Measurements from ENCODE around the gene TBC1D16.

TBC1D16 gene

DNA sequence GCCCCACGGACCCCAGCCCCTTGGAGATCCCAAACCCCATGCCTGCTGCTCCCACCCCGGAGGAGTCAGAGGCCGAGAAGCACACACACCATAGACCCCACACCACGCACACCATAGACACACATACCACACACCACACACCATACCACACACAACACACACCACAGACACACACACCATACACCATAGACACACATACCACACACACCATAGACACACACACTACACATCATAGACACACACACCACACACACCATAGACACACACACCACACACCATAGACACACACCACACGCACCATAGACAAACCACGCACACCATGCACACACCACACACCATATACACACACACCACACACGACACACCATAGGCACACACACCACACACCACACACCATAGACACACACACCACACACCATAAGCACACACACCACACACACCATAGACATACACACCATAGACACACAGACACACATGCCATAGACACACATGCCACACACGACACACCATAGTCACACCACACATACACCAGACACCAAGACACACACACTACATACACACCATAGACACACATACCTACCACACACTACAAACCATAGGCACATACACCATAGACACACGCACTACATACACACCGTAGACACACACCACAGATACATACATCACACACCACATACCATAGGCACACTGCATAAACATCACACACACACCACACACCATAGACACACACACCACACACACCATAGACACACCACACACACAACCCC lies 11.3 kb downstream of the TBC1D16 start:
- no peak for DNase-seq

DNA sequence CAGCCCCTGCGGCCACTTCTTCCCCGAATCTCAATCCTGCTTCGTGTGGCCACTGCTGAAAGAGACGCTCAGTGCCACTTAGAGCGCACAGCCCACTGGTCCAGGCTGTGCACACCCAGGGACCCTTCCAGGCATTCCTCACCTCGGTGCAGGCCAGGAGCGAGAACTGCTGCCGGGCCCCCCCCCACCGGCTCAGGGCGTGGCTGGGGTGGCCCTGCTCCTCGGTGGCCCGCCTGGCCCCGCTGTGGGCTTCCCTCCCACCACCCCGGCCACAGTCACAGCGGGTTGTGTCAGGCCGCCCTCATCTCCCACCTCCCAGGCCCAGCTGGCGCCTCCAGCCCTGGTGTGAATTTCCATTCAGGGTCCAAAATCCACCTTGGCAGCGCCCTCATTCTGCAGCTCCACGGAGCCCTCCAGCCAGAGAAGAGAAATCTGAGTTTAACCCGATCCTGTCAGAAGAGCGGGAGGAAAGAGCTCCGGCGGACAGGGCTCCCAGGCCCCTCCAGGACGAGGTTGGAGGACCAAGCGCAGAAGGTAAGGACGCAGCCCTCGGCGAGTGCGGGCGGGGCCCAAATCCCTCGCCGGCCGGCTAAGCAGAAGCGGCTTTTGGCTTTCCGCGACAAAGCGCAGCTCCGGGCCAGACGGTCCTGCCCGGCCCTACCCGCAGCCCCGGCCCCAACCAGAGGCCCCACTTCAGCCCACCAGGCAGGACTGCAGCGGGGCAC lies 12.0 kb downstream of the TBC1D16 start:
- peak; percentile 72 for DNase-seq

DNA sequence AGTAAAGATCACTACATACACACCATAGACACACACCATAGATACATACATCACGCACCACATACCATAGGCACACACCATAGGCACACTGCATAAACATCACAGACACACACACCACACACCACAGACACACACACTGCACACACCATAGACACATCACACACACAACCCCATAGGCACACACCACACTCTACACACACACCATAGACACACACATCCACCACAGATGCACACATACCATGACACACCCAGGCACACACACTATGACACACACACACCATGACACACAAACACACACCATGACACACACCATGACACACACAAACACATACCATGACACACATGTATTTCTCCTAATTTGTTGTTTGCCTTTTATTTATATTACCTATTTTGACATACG lies 14.1 kb downstream of the TBC1D16 start:
- no peak for DNase-seq

DNA sequence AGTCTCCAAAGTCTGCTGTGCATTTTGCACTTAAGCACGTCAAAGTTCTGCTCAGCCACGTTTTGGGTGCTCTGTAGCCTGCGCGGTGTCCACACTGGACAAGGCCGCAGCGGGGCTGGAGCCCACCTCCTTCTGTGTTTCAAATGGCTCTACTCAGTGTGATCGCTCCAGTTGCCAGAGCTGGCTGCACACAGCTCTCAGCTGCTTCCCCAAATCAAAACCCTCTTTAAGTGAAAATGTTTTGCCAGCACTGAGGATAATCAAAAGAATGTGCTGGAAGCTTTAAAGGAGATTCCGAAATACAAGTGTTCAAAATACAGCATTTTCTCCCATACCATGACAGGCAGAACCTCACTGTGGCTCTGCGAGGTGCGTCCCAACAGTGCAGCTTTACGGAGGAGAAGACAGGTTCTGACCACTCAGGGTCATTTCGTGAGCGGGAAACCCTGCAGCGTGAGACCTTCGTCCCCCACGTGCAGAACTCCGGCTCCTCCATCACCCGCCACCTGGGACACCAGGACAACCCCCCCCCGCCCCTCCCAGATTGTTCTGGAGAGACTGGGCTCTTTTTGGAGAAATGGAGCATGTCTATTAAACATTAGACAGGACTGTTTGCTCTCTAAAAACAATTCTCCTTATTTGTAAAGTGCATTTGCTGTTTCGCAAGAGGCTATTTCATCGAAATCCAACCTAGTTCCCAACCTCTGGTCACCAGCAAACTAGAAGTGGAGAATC lies 16.6 kb downstream of the TBC1D16 start:
- no peak for DNase-seq

DNA sequence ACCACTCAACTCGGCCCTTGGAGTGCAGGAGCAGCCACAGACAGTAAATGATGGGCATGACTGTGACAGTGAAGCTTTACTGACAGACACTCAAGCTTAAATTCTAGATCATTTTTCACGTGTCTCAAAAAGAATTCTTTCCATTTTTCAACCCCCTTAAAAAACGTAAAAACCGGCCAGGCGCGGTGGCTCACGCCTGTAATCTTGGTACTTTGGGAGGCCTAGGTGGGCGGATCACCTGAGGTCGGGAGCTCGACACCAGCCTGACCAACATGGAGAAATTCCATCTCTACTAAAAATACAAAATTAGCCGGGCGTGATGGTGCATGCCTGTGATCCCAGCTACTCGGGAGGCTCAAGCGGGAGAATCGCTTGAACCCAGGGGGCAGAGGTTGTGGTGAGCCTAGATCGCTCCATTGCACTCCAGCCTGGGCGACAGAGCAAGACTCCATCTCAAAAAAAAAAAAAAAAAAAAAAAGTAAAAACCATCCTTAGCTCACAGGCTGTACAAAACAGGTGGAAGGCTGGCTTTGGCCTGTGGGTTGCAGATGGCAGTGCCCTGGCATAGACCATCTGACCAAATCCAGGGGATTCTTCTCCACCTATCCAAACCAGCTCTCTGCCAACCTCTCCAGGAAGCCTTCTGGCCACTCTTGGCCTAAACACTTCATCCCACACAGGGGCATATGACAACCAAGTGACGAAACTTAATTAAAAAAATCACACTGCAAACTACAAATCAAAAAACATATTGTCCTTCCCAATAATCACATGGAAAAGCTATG lies 18.3 kb downstream of the TBC1D16 start:
- no peak for DNase-seq

DNA sequence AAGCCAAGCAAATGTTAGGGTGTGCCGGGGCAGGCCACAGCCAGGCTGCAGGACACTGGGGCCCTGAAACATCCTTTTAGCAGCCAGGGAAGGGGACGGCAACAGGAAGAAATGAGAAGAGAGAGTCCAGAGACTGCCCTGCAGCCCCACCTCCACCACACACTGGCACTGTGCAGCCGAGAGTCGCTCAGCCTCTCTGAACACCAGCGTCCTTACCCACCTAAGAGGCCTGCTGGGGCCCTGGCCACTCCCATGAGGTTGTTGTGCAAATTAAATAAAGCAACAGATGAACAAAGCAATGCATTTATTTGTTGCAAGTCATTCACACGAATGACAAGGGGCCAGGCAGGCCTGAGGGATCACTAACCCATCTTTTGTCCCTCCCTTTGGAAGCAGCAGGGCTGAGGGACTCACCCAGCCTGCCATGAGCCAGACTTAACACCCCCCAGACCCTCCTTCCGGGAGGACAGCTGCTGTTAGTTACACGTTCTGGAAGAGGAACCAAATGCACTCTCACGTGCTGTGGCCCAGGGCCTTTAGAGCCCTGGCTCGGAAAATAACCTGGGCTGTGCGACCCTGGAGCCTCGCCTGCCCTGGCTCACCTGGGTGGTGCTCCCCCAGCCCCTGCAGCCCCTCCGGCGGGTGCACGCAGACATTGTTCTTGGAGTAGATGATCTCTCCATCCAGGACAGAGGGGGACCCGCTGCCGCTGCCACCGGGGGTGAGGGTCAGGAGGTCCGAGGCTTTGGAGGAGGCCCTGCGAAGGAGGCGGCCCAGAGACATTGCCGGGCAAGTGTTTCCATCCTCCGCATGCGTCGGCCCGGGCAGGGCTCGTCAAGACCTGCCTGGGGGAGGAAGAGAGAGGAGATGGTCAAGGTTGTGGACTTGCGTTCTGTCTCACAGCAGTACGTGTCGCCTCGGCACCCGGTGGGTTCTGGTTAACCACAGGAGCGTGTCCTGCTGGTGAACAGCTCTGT lies 22.6 kb downstream of the TBC1D16 start:
- no peak for DNase-seq

DNA sequence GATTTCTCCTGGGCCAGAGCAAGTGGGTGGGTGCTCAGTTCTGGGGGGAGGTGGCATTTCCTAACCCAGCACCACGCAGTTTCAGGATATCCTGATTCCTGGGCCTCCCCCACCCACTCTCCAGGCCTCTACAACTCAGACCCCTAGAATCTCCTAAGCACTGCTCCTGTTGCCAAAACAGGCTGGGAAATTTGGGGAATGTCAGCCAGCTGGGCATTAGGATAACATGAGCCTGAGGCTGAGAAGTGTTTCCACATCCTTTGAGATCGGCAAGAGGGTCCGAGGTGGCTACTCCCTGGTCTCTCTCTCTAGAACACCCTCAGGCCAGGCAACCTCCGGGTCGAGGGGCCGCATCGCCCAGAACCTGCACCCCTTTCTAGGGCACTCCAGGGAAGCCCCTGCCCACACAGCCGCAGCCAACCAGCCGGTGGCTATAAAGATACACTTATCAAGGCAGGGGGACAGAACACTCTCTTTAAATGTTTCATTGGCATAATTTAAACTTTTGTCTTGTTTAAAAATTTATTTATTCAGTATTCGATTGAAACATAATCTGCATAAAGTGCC lies 23.6 kb downstream of the TBC1D16 start:
- no peak for DNase-seq

DNA sequence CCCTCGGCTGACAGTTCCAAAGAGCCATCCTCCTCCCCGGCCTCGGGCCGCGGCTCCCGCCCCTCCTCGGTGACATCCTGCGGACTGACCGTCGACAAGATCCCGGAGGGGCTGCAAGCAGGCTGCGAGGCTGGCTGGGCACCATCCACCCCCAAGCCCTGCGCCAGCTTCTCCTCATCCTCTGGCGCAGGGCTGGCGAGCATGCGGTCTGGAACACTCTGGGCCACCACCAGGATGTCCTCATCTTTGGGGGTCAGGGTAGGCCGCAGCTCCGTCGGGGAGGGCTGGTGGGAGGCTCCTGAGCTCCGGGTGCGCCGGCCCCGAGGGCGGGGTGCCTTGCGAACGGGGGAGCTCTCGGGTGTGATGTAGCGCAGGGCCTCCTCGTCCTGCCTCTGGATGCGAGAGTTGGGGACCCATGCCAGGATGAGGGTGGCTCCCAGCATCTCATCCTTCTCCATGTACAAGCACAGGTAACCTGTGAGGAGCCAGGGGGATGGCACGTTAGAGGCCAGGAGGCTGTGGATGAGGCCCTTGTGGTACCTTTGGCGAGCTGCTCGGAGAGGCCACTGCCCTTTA lies 25.3 kb downstream of the TBC1D16 start:
- no peak for DNase-seq

DNA sequence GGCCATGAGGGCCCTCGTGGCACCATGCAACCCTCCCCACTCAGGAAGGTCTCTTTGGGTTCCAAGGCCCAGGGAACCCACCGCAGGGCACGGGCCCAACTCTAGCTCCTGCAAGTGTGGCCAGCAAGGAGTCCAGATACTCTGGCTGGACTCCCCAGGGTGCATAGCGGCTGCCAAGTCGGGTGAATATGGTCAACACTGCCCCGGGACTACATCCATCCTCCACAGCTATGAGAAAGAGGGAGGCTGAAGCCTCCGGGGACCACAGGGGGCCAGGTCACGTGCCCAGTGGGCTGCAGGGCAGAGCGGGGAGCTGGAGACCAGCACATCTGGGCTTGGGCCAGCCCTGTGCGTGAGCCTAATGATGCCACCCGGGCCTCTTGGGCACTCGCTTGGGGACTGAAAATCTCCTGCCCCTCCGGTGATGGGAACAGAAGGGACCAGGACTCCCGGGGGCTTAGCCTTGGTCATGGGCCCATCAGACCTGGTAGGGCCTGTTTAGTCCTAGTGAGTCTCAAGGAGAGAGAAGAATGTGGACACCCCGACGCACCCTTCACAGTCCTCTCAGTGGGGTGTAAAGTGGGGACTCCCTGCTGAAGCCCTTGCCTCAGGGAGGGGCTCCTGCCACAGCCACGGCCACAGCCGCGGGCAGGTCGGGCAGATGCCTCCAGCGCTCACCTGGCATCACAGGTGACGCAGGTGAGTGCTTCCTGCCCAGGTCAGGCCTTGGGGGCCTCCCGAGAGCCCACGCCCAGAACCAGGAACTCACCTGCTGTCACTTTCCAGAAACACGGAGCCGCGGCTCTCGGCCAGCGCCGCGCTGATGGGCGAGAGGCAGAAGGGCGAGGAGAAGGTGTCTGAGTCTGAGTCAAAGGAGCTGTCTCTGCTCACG lies 26.0 kb downstream of the TBC1D16 start:
- no peak for DNase-seq

DNA sequence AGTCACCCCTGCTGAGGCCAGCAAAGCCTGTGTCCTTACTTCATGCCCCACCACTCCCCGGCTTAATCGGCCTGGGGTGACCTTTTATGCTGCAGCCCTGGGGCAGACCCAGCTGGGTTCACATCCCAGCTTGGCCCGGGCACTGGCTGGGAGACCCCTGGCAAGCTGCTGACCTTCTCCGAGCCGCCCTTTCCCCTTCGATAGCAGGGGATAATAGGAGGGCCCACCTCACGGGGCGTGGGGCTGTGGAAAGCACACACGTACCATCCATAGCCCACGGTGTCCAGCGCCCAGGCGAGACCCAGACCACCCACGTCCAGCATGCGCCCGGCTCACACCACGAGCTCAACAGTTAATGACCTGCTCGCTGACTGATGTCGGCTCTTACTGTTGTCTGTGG lies 26.8 kb downstream of the TBC1D16 start:
- no peak for DNase-seq

DNA sequence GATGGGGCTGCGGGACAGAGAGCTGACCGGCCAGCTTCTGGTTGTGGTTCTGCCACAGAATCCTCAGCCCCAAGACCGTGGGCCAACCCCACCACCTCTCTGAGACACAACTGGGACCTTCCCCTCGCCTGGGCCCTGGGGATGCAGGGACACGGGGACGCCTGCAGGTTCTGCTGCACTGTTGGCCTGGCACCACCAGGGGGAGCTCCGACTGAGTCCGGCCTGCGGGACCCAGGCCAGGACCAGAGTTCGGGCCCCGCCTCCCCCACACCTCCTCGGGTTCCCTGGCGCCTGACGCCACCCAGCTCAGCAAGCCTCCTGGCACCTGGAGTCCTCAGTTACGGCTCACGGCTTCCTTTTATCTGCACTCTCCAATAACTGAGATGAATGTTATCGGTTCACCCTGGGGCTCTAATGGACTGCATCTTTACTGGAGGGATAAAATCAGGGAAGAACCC lies 27.3 kb downstream of the TBC1D16 start:
- DNase-seq, result no peak

DNA sequence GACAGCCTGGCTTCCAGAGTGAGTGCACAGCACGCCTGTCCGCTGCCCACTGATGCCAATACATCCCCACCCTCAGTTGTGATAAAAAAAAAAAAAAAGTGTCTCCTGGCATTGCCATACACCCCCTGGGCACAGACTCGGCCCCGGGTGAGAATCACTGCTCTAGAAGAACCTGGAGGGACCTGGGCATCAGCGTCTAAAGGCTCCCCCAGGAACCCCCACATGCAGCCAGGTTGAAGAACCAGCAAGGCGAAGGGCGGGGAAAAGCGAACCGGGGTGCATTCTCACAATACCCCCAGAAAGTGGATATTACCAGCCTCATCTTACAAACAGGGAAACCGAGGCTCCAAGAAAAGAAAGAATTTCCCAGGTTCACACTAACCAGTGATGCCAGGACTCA lies 27.7 kb downstream of the TBC1D16 start:
- DNase-seq, result no peak

DNA sequence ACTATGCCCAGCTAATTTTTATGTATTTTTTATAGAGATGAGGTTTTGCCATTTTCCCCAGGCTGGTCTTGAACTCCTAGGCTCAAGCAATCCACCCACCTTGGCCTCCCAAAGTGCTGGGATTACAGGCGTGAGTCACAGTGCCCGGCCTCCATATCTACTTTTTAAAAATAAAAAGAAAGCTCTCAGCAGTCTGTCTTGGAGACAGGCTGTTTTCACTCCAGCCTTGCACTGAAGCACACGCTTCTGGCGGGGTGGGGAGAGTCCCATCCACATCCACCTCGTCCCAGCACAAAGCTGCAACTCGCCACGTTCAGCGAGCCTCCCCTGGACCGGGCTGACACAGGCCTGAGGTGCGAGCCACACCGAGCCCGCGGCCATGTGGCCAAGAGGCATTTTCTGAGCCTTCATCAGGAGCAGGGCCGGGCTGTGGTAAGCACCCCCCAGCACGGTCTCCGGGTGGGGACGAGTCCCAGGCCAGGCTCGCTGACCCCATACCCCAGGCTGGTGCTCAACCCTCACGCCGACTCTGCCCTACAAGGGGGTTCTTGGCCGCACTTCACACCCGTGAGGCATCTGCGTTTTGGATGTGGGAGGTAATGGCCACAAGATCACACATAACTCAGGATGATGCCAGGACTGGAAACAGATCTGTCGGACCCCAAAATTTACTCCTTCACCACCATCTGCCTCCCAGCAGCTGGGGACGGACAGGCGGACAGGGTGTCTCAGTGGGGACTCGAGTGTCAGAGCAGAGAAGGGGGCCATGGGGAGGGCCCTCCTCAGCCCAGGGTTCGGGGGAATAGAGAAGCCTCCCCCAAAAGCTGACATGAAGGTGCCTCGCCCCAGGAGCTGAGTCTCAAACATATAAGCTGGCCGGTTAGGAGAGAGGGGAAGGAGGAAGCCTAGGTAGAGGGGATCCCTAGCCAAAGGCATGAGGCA lies 28.6 kb downstream of the TBC1D16 start:
- no peak for DNase-seq

DNA sequence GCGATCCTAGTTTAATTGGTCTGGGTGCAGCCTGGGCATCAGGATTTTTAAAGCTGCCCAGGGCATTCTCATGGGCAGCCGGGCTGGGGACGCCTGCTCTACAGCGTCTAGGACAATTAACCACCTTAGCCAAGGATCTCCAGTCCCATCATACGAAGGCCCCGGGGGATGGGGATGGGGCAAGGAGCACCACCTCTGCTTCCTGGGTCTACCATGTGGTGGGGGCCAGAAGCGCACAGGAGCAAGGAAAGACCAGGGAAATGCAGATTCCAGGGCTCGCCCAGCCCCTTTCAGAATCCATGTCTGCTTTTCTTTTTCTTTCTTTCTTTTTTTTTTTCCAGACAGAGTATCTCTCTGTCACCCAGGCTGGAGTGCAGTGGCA lies 29.3 kb downstream of the TBC1D16 start:
- no peak for DNase-seq

DNA sequence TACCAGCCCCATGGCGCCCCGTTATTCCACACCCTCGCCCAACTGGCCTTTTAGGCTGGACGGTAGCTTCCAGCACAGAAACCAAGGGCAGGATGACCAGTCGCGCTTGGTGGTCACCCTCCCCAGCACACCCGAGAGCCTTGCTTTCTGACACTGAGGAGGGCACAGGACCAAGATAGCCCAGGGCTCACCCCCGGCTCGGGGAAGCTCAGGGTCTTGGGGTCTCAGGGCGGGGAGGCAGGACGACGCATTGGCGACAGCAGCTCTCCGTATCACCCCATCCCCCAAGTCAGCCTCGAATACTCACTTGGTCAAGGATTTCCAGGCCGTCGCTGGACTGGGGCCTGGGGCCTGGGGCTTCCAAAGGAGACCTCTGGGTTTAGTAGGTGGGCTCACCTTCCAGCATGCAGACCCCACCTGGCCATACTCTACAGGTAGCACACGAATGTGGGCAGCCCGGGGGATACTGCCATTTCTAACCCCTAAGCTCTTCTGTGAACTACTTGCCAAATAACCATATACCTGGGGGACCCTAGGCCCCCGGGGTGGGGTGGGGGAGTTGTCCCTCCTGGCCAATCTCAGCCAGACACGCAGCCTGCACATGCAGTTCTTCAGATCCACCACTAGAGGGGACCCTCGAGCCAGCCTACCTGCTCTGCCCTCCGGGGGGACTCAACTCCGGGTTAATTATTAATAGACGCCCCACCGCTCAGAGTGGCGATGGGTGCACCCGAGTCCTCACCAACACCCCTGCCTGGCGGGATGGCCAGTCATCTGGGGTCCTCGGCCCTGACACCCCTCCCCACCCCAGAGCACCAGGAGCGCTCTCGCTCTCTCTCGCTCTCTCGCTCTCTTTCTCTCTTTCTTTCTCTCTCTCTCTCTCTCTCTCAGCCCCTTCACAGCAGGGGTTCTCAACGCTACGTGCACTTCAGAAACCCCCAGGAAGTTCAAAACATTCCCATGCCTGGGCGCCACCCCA lies 30.0 kb downstream of the TBC1D16 start:
- peak; percentile 39 for DNase-seq

DNA sequence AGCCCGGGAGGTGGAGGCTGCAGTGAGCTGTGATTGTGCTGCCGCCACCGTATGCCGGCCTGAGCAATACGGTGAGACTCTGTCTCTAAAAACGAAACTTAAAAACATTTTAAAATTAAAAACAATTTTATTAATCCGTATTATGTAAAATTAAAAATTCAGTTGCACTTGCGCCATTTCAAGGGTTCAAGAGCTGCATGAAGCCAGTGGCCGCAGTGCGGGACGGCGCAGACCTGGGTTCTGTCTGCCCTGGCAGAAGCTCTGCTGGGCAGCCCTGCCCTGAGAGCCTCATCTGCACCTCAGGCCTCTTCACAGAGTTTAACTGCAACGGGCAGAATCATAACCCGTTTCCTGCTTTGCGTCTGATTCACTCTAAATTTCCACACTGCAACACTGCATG lies 31.7 kb downstream of the TBC1D16 start:
- DNase-seq, result no peak

DNA sequence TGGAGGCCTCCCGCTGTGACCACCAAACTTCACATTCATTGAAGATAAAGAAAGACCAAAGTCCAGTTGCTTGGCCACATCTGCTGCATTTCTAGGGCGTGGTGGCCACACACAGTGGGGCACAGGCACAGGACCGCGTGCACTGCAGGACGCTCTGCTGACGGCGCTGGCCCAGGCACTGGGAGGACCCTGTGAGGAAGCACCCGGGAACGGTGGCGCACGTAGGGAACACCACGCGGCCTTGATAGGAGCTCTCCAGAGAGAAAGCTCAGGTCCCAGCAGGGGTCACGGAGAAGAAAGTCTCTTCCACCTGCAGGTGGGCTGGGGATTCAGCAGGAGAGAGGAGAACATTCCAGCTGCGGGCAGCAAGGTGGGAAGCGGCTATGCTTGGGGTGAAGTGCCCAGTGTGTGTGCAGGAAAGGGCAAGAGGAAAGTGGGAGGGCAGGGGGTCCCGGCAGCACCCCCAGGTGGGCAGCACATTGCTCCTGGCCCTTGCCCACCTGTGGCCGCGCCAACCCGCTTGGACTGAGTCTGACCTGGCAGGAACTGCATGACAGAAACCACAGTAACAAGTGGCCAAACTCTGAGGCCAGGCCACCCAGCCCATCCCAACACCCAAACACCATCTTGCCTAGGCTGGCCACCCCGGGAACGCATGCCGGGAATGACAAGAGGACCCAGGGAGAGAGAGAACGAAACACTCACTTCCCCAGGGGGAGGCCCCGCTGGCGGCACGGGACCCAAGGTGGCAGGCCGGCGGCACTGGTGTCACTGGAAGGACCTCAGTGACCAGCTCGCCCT lies 32.8 kb downstream of the TBC1D16 start:
- no peak for DNase-seq
